CD4-positive, alpha-beta T cell treated with Interleukin-4 for 1 hour (primary cell): ENCODE measurements around the gene ZNF784.

Experiments used
- DNase-seq, 2 donors: peaks; one replicate each; pipeline ENCODE4 v3.0.0-alpha.2; 2020 to 2022

ZNF784 gene

DNA sequence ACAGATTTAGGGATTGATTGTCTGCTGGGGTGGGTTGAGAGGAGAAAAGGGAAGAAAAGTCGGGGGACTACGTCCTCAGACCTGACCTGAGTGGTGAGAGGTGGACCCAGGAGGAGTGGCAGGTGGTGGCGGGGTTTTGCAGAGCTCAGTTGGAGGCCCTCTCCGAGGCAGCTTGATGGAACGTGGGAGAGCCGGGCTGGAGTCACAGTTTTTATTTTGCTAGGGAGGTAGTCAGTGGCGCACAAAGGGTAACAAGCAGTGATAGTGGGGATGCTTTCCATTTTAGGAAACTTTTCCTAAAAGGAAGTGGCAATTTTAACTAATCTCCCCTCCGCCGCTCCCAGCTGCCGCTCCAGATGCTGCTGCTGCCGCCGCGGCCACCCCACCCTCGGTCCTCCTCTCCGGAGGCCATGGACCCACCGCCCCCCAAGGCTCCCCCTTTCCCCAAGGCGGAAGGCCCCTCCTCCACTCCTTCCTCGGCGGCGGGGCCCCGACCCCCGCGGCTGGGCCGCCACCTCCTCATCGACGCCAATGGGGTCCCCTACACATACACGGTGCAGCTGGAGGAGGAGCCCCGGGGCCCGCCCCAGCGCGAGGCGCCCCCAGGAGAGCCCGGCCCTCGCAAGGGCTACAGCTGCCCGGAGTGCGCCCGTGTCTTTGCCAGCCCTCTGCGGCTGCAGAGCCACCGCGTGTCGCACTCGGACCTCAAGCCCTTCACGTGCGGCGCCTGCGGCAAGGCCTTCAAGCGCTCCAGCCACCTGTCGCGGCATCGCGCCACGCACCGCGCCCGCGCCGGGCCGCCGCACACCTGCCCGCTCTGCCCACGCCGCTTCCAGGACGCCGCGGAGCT, 18.0 kb upstream of the ZNF784 start:
- peak in 1 of 2 donors; percentile 23 for DNase-seq

DNA sequence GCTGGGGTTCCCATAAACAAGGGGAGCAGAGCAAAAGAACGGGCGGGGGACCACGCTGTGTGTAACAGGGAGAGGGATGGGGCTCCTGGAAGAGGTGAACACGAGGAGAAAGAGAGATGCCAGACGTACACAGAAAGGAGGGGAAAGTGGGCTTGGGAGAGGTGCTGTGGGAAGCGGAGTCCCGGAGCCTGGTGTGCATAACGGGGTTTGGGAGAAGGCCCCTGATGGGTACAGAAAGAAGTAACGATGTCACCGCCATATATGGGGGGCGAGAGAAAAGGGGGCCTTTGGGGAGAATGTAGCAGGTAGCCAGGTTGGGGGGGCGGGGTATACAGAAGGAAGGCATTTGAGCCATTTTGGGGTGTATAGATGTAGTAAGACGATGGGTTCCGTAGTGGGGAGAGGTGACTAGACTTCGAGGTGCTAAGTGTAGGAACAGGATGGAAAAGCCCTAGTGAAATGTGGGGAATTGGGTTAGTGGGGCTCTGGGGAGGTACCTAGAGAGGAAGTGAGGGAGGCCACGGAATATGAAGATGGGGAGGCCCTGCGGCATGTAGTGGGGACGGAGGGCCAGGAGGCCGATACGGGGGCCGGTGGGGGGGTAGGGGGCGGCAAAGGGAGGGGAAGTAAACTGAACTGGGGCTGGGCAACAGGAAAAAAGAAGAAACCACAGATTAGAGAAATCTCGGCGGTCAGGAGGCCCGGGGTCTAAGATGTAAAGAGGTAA, 17.2 kb upstream of the ZNF784 start:
- DNase-seq, result peak in 1 of 2 donors; percentile 54

DNA sequence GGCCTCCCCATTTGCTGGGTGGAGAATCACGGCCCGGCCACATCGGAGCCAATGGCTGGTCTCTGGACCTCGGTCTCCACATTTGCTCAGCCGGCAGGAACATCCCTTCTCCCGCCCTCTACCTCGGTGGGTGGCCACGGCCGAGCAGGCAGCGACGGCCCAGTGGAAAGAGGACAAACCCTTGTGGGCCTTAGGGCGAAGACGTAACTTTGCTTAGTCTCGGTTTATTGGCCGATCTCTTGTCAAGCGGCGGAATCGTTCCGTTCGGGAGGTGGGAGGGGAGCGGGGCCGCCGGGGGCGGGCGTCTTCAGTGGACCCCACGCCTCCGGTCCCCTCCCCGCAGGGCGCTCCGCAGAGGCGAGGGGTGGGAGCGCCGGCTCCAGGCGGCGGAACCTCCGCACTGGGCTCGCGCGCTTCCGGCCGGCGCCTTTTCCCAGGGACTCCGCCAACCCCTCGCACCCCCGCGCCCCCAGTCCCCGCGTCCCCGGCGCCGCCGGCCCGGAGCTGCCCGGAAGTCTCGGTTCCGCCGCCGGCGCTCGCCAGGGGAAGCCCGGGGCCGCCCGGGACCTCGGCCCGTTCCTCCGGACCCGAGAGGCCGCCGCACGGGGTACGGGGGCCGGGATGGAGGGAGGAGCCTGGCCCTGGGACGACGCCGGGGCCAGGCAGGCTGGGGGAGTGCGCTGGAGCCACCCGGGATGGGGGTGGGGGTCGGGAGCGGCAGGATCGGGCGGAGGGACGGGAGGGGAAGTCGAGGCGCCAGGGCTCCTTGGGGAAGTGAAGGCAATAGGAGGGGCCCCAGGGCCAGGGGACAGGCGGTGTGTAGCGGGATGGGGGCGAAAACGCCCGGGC, 16.4 kb upstream of the ZNF784 start, which contains the start of gene ZNF580:
ZNF580 (plus strand) TSS at position 426 of the 849 bp plus-strand sequence. CDS start 1,507 bp downstream, outside the sequence.
- peak; percentile 47 to 66 for DNase-seq

DNA sequence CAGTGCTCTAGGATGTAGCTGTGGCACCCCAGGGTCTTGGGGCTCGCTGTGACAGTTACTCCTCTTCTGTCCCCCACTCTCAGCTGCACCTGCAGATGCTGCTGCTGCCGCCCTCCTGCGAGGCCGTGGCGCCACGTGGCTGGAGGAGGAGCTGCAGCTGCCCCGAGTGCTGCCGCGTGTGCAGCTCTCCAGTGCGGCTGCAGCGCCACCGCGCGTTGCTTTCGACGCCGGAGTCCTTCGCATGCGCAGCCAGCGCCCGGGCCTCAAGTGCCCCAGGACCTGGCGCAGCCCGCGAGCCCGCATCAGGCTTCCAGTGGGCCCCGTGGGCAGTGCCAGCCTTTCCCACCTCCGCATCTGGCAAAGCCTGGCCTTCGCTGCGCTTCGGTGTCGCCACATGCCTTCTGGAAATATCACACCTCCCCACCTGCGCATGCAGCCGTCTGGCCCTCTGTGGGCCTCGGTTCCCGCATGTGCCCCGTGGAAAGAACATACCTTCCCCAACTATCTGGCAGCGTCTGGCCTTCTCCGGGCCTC, 15.7 kb upstream of the ZNF784 start:
- DNase-seq, result peak; percentile 78 to 85

DNA sequence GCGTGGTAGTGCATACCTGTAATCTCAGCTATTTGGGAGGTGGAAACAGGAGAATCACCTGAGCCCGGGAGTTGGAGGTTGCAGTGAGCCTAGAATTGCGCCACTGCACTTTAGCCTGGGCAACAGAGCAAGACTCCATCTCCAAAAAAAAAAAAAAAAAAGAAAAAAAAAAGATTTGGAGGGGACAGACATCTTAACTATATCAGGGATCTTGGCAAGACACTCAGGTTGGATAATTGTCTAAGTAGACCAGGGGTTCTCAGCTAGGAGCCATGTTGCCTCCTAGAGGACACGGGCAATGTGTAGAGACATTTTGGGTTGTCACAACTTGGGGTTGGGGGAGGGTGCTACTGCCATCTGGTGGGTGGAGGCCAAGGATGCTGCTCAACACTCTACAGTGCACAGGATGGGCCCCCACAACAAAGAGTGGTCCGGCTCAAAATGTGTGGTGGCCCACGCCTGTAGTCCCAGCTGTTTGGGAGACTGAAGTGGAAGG, 14.5 kb upstream of the ZNF784 start:
- peak; percentile 70 to 75 for DNase-seq

DNA sequence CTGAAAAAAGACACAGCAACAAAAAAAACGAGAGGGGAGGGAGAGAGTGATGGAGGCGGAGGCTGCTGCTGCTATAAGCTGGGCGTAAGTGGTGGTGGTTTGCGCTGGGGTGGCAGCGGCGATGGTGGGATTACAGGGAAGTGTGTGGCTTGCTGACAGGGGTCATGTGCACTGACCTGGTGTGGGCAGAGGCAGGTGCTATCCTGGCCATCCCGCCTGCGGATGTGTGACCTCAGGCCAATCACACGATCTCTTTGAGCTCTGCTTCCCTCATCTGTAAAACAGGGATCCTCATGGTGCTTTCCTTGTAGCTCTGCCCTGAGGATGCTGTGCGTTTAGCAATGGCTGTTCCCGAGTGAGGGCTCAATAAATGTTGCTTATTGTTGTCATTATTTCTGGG, 13.2 kb upstream of the ZNF784 start:
- DNase-seq, result no peak

DNA sequence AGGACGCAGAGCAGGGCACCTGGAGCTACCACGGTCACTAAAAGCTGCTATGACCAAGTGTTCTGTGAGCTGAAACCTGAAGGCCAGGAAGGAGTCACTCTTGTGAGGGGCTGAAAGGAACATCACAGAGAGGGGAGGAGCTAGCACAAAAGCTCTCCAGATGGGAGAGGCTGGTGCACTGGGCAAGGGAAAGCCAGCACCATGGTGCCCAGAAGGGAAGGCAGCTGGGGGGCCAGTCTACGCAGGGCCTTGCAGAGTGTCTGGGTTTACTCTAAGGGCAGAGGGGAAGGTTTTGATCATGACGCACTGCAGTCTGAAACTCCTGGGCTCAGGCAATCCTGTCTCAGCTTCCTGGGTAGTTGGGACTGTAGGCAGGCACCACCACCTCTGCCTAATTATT, 12.4 kb upstream of the ZNF784 start:
- no peak for DNase-seq

DNA sequence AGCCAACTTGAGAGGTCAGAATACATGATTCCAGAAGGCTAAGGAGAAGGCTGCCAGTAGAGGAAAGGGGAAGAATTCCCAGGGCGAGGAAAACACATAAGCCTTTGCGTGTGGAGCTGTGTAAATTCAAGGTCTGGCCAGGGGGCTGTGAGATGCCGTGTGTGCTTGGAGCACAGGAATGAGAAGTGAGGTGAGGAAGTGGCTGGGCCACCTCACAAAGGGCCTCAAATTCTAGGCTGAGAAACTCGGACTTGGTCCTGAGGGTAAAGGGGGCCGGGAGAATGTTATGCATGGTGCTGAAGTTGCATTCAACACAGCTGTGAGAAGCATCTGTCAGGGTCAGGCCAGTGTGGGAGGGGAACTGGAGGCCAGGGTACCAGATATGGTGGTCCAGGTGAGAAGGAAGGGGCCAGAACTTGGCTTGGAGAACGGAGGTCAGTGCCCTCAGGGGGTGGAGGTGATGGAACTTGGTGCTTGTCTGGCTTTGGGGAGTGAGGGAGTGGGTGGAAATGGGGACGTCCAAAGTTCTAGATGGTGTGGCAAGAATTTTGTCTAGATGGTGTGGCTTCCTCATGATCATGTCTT, 11.6 kb upstream of the ZNF784 start:
- no peak for DNase-seq

DNA sequence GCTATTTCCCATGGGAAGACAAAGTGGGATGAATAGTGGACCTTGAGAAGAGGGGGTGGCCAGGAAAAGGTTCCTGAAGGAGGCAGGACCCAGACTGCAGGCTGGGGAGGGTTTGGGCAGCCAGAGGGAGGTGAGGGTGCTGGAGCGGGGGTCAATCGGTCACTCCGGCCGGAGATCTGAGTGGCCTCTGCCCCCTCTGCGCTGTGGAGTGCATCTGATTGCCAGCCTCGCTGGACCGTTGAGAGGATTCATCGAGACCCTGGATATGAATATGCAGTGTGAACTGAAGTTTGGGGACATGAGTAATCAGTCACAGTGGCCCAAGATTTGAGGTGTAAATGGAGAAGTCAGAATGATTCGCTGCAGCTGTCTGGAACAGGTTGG, 11.0 kb upstream of the ZNF784 start:
- peak in 1 of 2 donors; percentile 29 for DNase-seq

DNA sequence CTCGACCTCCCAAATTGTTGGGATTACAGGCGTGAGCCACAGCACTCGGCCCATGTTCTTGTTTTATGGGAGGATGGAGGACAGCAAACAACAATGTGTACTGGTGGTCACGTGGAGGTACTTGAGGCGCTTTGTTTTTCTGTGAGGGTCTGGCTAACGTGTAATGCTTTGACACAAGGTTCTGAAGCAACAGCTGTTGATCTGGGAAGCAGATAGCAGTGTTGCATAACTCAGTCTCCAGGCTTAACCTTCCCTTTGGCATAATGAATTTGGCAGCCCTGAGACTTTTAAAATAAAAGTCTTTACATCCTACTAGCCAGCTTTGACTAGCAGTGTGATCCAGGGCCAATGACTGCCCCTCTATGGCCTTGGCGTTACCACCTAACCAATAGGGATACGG, 9.5 kb upstream of the ZNF784 start:
- DNase-seq, result no peak

DNA sequence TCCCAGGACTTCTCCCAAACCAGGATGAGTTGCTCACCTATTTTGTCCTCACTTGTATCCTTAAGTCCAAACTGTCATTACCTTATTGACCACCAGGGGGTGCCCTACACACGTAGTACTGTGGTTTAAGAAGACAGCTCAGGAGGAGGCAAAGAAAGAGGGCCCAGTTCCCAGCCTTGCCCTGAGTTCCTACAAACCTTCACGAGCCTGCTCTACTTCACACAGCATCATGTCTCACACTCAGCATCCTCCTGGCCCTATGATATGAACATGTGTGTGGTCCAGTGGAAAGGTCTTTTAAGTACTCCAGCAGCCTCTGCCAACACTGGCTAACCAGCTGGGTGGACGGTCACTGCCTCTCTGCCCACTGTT, 8.1 kb upstream of the ZNF784 start:
- peak; percentile 91 to 93 for DNase-seq

DNA sequence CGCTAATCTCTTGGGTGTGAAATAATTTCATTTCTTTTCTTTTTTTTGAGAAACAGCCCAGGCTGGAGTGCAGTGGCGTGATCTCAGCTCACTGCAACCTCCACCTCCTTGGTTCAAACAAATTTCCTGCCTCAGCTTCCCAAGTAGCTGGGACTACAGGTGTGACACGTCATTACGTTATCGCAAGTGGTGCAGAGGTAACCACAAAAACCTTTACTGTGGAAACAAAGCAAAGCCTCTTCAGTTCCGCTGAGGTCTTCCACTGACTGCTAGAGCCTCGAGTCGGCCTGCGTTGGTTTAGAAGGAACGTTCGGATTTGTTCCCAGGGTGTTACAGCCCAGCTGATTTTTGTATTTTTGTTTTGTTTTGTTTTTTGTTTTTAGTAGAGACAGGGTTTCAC, 2.0 kb upstream of the ZNF784 start:
- DNase-seq, result peak; percentile 80 to 89

DNA sequence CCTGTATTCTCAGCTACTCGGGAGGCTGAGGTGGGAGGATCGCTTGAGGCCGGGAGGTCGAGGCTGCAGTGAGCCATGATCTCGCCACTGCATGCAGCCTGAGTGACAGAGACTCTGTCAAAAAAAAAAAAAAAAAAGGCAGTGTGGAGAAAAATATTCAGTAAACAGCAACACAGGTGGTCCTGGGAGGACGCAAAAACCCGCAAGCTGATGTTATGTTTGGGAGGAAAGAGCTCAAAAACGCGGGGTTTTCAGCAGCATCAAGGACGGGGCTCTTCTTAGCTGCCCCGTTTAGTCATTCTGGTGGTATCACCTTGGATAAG, 599 bp upstream of the ZNF784 start:
- DNase-seq, result no peak

DNA sequence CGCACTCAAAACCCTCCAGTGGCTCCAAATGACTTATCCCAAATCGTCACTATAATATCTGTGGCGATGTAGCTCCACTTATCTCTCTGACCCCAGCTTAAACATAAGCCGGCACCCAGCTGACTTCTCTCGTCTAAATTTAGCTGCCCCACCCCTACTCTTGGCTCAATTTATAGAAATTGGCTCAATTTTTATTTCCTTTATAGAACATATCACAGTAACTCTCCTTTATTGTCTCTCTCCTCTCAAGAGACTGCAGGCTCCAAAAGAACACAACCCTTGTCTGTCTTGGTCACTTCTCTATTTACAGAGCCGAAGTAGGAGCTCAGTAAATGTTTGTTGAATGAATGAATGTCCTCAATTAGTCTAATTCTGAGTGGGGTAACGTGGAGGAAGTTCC, 805 bp downstream of the ZNF784 start:
- DNase-seq, result no peak

DNA sequence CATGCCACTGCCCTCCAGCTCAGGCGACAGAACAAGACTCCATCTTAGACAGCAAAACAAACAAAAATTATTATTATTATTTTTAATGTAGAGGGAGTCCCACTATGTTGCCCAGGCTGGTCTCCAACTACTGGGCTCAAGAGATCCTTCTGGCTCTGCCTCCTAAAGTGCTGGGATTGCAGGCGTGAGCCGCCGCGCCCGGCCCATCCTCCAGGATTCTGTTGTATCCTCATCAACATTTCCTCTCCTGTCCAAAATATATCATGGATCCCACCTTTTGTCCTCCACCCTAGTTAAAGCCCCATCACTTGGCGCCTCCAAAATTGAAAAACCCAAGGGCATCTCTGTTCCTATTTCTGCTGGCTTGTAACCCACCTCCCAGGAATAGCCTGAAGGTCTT, 1.2 kb downstream of the ZNF784 start:
- DNase-seq, result no peak

DNA sequence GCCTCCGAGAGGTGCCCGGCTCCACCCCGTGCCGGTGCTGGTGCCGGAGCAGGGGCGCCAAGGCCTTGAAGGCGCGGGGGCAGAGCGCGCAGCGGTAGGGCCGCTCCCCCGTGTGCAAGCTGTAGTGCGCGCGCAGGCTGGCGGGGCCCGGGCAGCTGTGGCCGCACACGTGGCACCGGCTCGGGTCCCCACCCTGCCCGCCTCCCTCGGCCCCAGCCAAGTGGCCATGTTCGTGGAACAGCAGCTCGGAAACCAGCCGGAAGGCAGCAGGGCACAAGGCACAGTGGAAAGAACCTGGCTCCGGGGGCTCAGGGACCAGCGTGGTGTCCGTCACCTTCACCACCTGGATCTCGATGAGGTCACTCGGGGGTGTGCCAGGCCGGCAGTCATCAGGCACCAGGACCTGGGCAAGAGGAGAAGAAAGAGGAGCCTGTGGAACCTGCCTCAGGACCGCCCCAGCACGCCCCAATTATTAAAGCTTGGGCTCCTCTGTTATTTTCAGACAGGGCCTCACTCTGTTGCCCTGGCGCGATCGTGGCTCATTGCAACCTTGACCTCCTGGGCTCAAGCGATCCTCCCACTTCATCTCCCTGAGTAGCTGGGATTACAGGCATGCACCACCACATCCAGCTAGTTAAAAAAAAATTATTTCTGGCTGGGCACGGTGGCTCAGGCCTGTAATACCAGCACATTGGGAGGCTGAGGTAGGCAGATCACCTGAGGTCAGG, 2.0 kb downstream of the ZNF784 start:
- DNase-seq, result no peak

DNA sequence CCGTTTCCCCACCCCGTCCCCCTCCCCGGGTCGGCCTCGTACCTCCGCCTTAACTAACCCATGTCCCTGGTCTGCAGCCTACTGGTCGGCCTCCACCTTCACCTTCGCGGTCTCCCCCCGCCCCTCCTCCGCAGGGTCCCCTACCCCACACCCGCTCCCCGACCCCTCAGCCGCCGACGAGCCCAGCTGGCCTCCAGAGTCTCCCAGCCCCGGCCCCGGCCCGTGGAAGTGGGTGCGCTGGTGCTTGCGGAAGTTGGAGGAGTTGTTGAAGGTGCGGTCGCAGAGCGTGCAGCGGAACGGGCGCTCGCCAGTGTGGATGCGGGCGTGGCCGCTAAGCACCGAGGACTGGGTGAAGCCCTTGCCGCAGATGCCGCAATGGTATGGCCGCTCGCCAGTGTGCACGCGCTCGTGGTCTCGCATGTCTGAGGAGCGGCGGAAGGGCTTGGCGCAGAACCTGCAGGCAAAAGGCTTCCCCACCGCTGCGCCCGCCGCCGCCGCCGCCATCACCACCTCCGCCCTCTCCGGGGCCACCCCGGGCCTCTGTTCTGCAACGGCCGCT, 2.6 kb downstream of the ZNF784 start:
- DNase-seq, result no peak

DNA sequence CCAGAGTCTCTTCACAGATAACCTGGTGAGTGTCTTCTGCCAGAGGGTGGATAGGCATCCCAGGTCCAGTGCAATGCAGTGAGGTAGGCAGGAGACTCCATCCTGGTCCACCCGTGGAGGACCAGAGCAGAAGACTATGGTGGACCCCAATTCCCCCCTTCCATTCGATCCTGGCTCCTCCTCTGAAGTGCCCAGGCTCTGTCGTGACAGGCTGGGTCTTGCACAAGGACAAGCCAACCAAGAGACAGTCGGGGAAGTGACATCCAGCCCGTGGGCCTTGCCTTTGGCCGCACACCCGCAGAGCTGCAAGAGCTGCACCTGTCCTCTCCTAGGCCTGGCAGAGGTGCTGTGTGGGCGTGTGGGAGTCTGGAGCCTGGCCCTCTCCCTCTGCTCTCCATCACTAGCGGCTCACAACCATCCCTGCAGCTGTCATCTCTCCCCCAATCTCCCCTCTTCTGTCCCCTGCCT, 3.1 kb downstream of the ZNF784 start:
- DNase-seq, result no peak

DNA sequence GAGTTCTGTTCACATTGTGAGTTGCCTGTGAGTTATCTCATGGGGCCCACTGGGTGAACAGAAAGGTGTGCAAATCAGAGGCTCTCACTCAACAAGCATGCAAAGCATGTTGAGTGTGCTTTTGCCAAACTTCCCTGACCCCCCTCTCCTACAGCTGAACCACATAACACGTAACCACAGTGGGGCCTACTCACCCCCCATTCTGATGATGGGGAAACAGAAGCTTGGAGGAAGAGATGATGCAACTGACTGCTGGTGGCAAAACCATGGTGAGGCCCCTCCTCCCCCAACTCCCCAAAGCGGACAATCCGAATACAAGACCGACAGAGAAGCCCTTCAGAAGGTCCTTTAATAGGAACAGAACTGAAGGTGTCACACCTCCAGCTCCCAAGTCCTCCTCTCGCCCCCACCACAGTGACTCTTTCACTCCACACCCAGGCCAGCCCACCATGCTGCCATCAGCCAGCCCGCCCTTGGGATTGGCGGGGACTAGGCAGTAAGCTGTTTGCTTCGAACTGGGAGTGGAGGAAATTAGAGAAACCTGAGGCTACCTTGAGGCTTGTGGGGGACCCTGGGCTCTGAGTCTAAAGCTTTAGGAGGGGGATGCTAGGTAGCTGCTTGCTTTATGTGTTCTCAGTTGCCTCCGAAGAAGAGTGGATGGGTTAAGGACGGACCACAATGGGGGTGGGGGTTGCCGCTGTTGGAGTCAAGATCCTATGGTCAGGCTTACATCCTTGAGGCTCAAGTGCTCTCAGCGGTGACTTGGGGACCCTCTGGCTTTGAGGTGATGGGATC, 3.8 kb downstream of the ZNF784 start:
- peak; percentile 34 to 68 for DNase-seq

DNA sequence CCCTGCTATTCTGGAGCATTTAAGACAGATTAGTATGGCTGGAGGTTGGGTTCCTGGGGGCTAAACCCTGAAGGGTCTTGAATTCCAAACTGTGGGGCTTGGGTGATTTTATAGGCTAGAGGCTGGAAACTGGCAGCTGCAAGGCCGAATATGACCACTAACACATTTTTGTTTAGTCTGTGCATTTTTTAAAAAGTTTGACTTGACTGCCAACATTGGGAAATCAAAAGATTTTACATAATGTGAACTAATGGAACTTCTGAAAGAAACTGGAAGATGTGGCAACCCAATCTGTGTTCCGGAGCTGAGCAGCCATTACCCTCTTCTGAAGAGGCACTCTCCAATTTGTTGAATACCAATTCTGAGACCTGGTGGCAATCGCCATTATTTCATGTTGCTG, 5.1 kb downstream of the ZNF784 start:
- DNase-seq, result no peak

DNA sequence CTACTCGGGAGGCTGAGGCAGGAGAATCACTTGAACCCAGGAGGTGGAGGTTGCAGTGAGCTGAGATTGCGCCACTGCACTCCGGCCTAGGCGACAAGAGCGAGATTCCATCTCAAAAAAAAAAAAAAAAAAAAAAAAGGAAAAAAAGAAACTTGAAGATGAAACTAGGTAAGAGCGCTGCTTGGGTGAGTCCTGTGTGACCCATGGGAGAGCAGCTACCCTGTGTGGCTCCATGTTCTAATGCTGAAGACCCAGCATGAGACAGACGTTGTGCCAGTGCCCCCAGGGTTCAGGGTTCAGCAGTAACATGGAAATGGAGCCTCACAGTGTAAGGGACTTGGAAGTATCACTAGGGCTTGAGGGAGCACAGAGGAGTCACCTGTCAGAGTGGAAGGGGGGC, 5.9 kb downstream of the ZNF784 start:
- no peak for DNase-seq
